Measurements from ENCODE around the gene KLF18.

The KLF18 gene

GRCh38 chr1:44089371-44090048 is 51.9 kb downstream of the KLF18 start:
- CTCF ChIA-PET = interaction anchor here (0.9 to 1.0 kb wide), 2 partner anchors 16 to 41 kb away, joined by 3 read pairs; no protein-coding TSS in a partner anchor
- TF ChIP-seq, protein P1, sequence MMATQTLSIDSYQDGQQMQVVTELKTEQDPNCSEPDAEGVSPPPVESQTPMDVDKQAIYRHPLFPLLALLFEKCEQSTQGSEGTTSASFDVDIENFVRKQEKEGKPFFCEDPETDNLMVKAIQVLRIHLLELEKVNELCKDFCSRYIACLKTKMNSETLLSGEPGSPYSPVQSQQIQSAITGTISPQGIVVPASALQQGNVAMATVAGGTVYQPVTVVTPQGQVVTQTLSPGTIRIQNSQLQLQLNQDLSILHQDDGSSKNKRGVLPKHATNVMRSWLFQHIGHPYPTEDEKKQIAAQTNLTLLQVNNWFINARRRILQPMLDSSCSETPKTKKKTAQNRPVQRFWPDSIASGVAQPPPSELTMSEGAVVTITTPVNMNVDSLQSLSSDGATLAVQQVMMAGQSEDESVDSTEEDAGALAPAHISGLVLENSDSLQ (IDR thresholded peaks at IDR 0.05) = 0 out of 2 replicates have a peak, but pooled peaks have one; percentile 8
- no peak for TF ChIP-seq ARNT (IDR thresholded peaks at IDR 0.05)
- TF ChIP-seq HDGF (IDR thresholded peaks at IDR 0.05; ENCODE audit: borderline replicate concordance) = no peak
- POLR2A ChIA-PET = interaction anchor here (1.2 kb wide), 1 partner anchor 123 kb away, joined by 3 read pairs; no protein-coding TSS in a partner anchor
- no peak for DNase-seq (ENCODE audit: extremely low spot score)
